Measurements from ENCODE around the gene ADGRG1.

The ADGRG1 gene

GRCh38 chr16:57637020-57637419 lies 8.6 kb downstream of the ADGRG1 start:
- TF ChIP-seq ZFX (IDR thresholded peaks at IDR 0.05) (no peak), CTCF (conservative IDR thresholded peaks at IDR 0.05) (no peak)
- no peak overlapping the region for H3K27ac ChIP-seq

GRCh38 chr16:57637424-57637823 lies 9.0 kb downstream of the ADGRG1 start:
- TF ChIP-seq ZFX (IDR thresholded peaks at IDR 0.05), result no peak
- TF ChIP-seq CTCF (conservative IDR thresholded peaks at IDR 0.05), result no peak
- H3K27ac ChIP-seq, result no peak overlapping the region

- TF ChIP-seq ZFX (IDR thresholded peaks at IDR 0.05), result no peak
- TF ChIP-seq CTCF (conservative IDR thresholded peaks at IDR 0.05), result no peak
- no peak overlapping the region for H3K27ac ChIP-seq
These were observed 9.5 kb downstream of the ADGRG1 start for GRCh38 chr16:57637965-57638364.

GRCh38 chr16:57638381-57638780 lies 10.0 kb downstream of the ADGRG1 start:
- TF ChIP-seq CTCF (conservative IDR thresholded peaks at IDR 0.05) (no peak), ZFX (IDR thresholded peaks at IDR 0.05) (no peak)
- no peak overlapping the region for H3K27ac ChIP-seq

GRCh38 chr16:57639172-57639887 lies 10.9 kb downstream of the ADGRG1 start:
- TF ChIP-seq CTCF (conservative IDR thresholded peaks at IDR 0.05) (no peak), ZFX (IDR thresholded peaks at IDR 0.05) (no peak)
- no peak overlapping the region for H3K27ac ChIP-seq

- no peak overlapping the region for H3K27ac ChIP-seq
- TF ChIP-seq ZFX (IDR thresholded peaks at IDR 0.05), result no peak
- TF ChIP-seq CTCF (conservative IDR thresholded peaks at IDR 0.05), result no peak
These were observed 11.8 kb downstream of the ADGRG1 start for GRCh38 chr16:57640185-57640584.

- no peak overlapping the region for H3K27ac ChIP-seq
- TF ChIP-seq CTCF (conservative IDR thresholded peaks at IDR 0.05) (no peak), ZFX (IDR thresholded peaks at IDR 0.05) (no peak)
These were observed 12.2 kb downstream of the ADGRG1 start for GRCh38 chr16:57640612-57641011.
